HG03520 (cell line): ENCODE measurements around the gene TEX52.

Experiments used
- ATAC-seq: cut with Tn5 transposase; IDR thresholded peaks from one replicate; pipeline ENCODE4 v1.9.1; 2021; ENCODE audit warnings: mild to moderate bottlenecking, moderate library complexity; ENCODE audit not compliant: unreplicated experiment

Gene TEX52

DNA sequence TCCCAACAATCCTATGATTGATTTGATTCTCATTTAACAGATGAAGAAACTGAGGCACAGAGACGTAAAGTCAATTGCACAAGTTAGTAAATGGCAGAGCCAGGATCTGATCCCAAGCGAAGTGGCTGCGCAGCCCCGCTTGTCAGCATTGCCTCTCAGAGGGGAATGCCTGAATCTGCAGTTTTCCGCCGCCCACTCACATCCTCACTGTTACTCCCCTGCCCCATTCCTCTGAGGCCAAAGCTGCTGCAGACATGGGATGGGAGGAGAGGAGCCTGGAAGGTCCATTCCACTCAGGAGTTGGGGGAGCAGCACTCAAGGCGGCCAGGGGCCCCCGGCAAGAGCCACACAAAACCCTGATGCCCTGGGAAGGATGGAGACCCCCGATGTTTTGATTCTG, 23.0 kb downstream of the TEX52 start:
- no peak for ATAC-seq

DNA sequence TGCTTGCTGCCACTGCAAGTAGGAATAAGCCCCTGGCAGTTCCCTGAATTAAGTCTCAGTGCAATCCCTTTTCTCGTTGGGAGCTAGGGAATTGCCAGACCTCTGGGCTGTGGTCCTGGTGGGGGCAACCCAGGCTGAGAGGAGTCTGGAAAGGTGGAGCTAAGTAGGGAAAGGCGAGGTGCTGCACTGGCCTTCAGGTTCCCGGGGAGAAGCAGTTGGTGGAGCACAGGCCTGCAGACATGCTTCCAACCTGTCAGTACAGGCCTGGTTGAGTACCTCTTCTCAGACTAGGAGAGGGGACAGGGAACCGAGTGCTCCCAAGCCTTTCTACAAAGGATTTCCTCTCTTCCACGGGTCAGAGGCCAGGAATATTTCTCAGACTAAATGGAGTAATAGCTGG, 23.5 kb downstream of the TEX52 start:
- ATAC-seq, result no peak

DNA sequence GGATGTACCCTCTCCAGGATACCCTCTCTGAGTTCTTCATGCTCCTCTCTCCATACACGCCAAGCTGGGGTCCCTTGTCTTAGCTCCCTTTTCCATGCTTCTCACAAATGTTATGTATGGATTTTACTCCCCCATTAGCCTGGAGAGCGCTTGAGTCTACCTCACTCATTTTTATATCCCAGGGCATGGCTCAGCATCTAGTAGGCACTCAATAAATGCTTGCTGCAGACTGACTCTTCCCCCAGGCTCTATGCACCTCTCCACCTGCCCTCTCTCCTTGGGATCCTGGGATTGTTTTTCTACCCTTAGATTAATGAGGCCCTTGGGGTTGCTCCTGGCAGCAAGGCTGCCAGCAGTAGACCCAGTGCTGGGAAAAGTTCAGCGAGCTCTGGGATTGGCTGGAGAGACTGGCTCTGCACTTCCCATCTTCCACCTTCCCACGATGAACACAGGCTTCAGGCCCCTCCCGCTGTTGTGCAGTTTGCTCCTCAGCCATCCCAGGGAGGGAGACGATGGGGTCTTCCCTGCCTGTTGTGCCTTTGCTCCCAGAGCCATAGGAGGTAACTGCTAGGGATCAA, 24.2 kb downstream of the TEX52 start:
- no peak for ATAC-seq

DNA sequence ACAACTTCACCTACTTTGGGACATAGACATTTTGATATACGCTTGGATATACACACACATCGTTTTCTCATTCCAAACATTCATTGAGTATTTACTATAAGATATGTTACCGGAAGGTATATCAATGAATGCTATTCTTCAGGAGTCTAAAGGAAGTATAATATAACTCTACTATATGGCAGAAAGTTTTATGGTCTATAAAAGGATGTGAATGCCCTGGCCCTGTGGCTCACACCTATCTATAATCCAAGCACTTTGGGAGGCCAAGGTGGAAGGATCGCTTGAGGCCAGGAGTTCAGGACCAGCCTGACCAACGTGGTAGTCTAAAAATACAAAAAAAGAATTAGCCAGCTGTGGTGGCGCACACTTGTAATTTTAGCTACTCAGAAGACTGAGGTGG, 27.6 kb downstream of the TEX52 start:
- no peak for ATAC-seq

DNA sequence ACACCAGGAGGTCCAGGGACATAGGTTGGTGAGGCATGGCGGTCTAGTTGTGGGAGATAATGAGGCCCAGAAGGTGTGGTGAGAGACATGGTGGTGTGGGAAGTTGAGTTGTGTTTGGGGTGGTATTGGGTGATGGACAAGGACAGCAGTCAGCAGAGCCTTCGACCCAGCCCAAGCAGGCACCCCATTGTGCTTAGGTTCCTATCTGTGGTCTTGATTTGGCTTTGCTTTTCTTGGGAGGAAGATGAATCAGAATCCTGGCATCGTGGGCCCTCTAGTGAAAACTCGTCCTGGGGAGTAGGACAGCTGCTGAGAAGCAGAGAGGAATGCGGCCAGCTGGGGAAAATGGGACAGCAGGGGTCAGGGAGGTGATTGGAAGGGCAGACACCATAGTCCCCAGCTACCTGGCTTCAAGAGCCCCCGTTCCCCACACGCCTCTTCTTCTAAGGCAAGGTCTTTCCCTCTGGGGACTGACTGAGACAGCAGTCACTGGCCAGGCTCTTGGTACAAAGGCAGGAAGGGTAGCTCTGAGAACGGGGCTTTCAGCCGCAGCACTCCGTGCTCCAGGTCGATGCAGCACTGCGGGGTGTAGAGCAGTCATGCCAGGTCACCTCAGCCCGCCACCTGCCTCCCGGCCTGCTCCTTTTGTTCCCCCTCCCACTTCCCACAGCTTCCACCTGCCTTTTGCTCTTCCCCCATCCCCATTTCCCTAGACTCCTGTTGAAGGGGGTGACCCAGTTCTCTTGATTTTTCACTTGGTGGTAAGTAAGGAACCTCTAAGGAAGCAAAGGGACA, 29.9 kb downstream of the TEX52 start:
- ATAC-seq, result no peak

DNA sequence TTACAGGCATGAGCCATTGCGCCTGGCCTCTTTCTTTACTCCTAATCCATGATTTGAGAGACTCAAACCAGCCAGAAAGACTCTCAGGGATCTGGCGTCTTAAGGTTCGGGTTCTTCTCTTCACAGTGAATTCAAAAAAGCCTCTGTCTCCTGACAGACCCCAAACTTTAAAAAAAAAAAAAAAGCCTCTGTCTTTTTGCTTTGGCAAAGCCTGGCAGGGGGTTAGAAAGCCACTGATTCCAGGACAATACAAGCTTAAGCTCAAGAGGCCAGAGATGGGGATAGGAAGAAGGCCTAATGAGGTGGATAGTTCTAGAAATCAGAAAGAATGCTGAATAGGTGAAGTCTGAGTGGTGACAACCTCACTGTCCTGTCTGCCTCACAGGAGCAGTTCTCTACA, 30.8 kb downstream of the TEX52 start:
- ATAC-seq, result no peak

DNA sequence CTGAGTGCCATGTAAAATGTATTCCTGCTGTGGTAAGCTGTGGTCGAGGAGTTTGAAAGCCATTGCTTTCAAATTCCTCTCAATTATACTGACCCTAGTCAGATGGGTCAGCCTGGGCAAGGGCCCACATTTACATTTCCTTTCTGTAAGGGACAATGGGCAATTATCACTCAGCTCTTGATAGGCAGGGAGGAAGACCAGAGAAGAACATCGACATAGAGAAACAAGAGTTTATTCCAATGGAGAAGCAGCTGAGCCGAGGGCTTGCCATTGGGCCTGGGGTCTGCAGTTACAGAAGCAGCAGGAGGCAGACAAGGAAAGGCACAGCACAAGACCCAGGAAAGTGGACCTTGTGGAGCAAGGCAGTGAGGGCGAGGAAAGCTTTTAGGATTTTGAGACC, 31.7 kb downstream of the TEX52 start:
- ATAC-seq, result no peak

DNA sequence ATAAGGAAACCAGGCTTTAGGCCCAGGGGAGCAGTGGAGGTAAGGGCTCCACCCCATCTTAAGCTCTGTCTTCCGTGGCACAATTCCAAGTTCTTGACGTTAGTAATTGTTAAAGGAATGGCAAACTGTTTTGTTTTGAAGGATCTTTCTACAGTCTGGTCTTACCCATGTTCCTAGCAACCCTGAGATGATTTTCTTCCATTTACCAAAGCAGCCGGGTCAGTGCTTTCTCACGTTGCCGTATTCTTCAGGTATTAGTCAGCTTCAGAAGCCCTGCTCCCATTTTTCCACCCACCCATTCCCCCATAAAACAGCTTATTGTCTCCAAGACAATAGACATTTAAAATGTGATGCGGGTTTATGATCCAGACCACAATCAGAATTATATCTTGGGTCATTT, 32.3 kb downstream of the TEX52 start:
- ATAC-seq, result no peak

DNA sequence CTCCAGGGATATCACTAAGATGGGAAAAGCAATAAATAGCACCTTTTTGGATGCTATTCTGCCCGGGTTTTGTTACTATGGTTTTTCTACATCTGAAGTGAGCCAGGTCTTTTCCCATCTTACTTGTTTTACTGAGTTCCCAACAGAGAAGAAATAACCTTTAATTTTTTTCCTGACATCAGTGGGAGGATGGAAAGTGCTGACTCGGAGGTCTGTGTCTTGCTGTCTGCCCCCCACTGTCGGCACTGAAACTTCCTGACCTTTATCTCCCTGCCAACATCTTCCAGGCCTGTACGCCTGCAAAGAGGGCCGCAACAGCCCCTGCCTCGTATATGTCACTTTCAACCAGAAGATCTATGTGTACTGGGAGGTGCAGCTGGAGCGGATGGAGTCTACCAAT, 33.4 kb downstream of the TEX52 start:
- ATAC-seq, result no peak

DNA sequence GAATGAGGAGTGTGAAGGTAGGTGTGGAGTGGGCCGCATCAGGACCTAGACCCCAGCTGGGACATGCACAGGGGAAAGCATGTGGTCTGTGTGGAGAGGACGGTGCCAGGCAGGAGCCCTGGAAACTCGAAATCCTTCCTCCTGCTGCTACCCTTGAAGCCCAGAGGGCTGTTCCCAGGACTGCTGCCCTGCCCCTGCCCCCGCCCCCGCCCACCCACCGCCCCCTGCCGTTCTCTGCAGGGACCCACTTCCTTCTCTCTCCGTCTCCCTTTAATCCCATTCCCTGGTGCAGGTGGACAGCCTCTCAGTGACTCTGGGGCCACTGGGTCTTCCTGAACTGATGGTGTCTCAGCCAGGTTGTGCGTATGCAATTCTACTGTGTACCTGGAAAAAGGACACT, 36.4 kb downstream of the TEX52 start:
- ATAC-seq, result no peak

DNA sequence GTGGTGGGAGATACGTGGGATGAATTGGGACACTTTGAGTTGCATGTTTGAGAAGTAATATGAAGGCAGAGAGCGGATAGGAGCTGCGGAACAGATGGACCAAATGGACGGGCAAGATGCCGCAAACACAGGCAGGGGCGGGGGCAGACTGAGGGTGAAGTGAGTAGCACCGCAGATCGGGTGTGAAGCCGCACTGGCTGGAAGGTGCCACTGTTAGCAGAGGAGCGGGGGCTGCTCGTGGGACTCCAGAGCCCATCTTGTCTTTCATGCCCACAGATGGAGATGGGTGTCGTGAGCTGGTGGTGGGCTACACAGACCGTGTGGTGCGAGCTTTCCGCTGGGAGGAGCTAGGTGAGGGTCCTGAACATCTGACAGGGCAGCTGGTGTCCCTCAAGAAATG, 37.0 kb downstream of the TEX52 start:
- ATAC-seq, result no peak

DNA sequence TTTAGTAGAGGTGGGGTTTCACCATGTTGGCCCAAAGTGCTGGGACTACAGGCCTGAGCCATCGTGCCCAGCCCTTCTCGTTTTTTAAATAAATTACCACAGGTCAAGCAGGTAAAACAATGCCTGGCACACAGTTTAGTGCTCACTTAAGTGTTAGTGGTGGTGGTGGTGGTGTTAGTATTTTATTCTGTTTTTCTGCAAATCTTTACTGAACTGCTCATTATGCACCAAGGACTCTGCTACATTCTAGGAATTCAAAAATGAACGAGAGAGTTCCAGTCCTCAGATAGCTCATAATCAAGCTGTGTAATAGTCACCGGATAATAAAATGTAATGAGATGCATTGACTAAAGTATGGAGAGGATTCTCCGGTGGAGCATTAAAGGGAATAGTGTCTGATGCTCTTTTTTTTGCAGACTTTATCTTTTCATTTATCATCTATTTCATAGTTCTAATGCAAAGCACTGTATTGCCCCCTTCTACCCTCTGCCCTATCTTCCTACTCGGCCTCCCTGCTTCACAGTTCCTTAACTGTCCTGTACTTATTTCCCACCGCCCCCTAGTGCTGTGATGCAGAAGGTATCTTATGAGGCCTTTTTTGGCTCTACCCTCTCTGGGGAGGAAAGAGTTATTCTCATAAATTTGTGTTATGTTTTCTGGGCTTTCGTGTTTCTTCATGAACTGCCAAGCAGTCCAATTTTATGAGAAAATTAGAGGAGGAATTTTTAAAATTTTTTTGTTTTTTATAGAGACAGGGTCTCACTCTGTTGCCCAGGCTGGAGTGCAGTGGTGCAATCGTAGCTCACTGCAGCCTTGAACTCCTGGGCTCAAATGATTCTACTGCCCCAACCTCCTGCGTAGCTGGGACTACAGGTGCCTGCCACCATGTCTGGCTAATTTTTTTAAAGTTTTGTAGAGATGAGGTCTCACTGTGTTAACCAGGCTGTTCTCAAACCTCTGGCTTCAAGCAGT, 43.3 kb downstream of the TEX52 start:
- ATAC-seq, result peak; percentile 28

DNA sequence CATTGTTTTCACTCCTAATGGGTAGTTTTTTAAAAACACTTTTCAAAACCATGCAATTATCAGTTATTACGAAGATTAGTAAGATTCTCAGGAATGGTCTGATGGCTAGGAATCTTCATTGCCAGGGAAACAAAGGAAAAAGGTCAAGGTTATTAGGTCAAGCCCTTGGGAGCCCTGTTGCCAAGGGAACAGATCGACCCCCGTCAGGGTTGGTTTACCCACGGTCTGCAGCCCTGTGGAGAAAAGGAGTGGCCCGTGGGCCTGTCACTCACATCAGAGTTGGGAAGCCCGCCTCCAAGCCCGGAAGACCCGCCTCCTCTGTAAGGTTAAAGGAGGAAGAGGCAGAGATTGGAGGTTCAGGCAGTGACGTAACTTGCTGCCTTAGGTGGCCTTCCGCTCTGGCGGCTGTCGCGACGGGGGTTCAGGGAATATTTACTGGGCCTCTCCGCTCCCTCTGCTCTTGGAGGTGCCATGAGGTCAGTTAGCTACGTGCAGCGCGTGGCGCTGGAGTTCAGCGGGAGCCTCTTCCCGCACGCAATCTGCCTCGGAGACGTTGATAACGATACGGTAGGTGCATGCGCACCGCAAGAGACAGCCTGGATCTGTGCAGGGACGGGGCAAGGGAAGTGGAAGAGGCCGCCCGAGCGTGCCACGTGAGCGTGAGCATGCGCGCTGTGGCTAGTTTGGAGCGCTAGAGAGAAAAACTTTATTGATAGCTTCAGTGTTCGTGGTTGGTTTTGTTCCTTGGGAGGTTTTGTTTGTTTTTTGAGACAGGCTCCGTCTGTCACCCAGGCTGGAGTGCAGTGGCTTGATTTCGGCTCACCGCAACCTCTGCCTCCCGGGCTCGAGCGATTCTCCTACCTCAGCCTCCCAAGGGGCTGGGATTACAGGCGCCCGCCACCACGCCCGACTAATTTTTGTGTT, 44.3 kb downstream of the TEX52 start, which contains the start of gene ITFG2:
TSS of gene ITFG2 (plus strand) at position 379 of the 924 bp plus-strand sequence. CDS start at position 472, 93 bp downstream.
- ATAC-seq, result peak; percentile 97

DNA sequence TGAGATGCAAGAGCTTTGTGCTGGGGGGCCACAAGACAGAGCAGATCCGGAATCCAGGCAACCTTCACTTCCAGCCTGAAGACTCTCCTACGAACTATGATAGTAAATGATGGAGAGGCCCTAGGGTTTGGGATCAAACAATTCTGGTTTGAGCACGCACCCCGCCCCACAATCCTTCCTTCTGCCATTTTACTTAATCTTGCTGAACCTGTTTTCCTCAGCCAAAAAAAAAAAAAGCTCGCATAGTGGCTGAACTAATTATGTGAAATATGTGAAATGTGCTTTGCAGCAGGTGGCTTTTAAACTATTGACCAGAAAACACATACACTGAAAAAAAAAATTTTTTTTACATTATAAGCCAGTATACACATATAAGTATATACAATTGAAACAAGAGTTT, 45.0 kb downstream of the TEX52 start:
- no peak for ATAC-seq

DNA sequence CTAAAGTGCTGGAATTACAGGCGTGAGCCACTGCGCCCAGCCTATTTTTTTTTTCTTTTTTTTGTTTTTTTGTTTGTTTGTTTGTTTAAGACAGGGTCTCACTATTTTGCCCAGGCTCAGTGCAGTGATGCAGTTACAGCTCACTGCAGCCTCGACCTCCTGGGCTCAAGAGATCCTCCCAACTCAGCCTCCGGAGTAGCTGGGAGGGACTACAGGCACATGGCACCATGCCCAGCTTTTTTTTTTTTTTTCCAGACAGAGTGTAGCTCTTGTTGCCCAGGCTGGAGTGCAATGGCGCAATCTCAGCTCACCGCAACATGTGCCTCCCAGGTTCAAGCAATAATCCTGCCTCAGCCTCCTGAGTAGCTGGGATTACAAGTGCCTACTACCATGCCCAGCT, 50.1 kb downstream of the TEX52 start:
- ATAC-seq, result no peak

DNA sequence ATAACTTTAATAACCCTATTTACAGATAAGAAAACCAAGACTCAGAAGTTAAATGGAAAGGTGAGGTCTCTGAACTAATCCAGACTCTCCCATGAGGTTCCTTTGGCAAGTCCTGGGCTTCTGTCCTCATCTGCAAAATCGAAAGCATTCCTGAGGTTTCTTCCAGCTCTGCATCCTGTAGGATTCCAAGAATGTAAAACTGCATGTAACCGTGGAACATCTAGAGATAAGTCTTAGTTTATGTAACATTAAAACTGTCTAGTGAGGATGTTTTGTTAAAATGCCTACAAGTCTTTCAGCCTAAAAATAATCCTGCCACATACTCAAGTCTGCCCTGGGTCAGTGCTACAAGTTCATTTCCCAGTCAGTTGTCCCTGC, 51.7 kb downstream of the TEX52 start:
- ATAC-seq, result no peak

DNA sequence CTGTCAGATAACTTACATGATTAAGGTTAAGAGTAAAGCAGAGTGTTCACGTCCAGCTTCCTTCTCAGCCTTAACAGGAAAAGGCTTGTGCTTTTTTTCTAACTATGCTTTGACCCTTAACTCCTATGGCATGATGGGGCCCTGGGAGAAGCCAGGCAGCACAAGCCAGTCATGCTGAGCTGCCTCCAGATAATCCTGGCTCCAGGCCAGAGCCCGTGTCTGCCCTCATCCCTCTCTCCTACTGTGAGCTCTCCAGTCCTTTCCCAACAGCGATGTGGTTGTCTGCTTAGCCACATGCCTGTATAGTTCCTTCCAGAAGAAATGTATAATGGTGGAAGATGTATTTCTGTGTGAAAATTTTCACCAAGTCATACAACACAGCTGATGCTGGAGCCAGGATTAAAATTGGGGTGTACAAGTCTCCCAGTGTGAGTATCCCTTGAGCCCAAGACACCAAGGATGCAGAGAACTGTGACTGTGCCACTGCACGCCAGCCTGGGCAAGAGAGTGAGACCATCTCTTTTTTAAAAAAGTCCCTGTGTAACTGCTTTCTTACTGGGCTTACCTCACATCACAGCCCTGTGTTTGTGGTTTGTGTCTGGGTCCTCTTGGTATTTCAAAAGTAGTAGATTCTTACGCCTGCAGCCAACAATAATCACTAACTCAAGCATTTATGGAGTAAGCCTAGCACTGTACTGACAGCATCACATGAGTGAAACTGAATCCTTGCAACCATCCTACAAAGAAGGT, 52.3 kb downstream of the TEX52 start:
- no peak for ATAC-seq

DNA sequence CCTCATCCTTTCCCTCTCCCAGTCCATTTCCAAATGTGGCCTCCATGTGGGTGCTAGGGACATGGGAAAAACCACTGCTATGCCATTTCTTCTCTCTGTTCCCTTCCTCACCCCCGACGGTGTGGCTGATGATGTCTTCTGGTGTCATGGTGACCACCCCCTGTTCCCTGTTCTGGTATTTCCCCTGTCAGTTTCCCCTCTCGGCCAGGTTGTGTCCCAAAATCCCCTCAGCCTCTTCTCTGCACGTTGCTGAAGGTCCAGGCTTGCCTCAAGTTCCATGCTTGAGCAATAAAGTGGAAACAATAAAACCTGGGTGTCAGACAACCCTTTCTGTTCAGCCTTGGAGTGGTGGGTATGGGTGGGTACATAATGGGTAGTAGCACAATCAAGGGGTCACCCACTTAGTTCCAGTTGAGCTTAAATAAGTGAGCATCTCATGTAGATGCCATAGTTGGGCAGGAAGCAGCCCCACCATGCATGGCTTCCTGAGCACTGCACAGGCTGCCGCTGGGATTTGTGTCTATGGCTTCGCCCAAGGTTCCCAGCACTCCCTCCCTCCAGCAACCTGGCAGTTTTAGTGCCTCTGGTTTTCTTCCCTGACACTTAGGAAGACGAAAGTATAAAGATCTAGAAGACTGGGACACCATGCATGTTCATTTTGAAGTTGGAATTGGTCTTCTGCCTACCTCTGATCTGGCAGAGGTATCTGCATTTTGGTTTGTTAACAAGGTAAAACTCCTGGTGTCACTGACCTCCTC, 53.0 kb downstream of the TEX52 start:
- ATAC-seq, result no peak
